Left lung (tissue), 10 donors: ENCODE data around the gene ZNF740. TPM values are rescaled to one million over a fixed set of nuclear protein-coding genes. Genes with fewer than 3 reads are reported as not detected.
A peak's percentile ranks its signal among the peaks of the same experiment; 100 is the strongest.

Experiments used
- ATAC-seq: fragments of 200-7000 bp; cut with Tn5 transposase; one replicate; pipeline ENCODE4 v1.9.1; 2020; ENCODE audit warnings: moderate library complexity
- DNase-seq, 4 donors: peaks; one replicate each; pipeline ENCODE4 v3.0.0-alpha.2; 2013 to 2020
- H3K27ac ChIP-seq, 2 donors: fragments of 200-600 bp; sonication (generic) in 1 of 2; one replicate each; pipeline versions ENCODE4 v1.5.0 to v1.8.0; 2020 to 2021
- H3K27me3 ChIP-seq, 2 donors: fragments of 200-600 bp; sonication (generic) in 1 of 2; one replicate each; pipeline versions ENCODE4 v1.5.0 to v1.8.0; 2020 to 2021
- H3K36me3 ChIP-seq, 2 donors: fragments of 200-600 bp; sonication (generic) in 1 of 2; one replicate each; pipeline versions ENCODE4 v1.5.0 to v1.8.0; 2020 to 2021
- H3K4me1 ChIP-seq, 2 donors: fragments of 200-600 bp; one replicate each; pipeline ENCODE4 v1.8.0; 2021
- H3K4me3 ChIP-seq, 2 donors: fragments of 200-600 bp; sonication (generic) in 1 of 2; one replicate each; pipeline versions ENCODE4 v1.5.0 to v1.8.0; 2020 to 2021; ENCODE audit warnings: mild to moderate bottlenecking in 1 of 2
- H3K9me3 ChIP-seq, 2 donors: fragments of 200-600 bp; sonication (generic) in 1 of 2; one replicate each; pipeline versions ENCODE4 v1.5.0 to v1.8.0; 2020 to 2021
- CTCF ChIP-seq, 2 donors: fragments of 200-600 bp; sonication (generic) in 1 of 2; IDR thresholded peaks; one replicate each; pipeline versions ENCODE4 v1.5.0 to v1.8.0; 2021; ENCODE audit warnings: antibody characterized with exemption in 2 of 2
- intact Hi-C, 2 donors: fragments of 100-400 bp; cut with DNase I; formaldehyde crosslinking; loops; one replicate each; pipeline versions ENCODE4 v1.11.2 to v1.14.2; 2022
- polyA plus RNA-seq, 6 donors: library from polyadenylated mRNA; unstranded; fragments of 120-200 nt; gene quantifications; one replicate each; pipeline ENCODE4 v1.2.1, GENCODE V29; 2013; ENCODE audit not compliant: insufficient read length in 6 of 6
- total RNA-seq, 2 donors: library from RNA; stranded (reverse); fragmentation: NEBNext Ultra II Directional; extraction: Animal tissue kit (Norgen Biotek cat#: 25700); gene quantifications; one replicate each; pipeline ENCODE4 v1.2.1, GENCODE V29; 2021
- donor health status: DM: no; HTN: yes; CAD: no.
- donor health status: DM: no; HTN: no; CAD: no.

ZNF740 gene
- total and polyA plus RNA-seq, 8 donors, result 34.6 to 67.4 (median 62.0) TPM

GRCh38 chr12:53219956-53220693, 39.6 kb downstream of the ZNF740 start:
- peak in 3 of 4 donors; percentile 72 to 90 (median 85) for DNase-seq
- peak; percentile 26 for ATAC-seq
- Histone ChIP-seq H3K9me3 (no peaks in the 10 kb centered on the region), H3K36me3 (no peaks in the 10 kb centered on the region), H3K27ac (peak overlapping the region; percentile 97 to 99), H3K4me3 (peak overlapping the region; percentile 62 to 71), H3K27me3 (peaks cover 0 to 15% of the 10 kb centered on the region in 2 donors), H3K4me1 (peaks cover 54 to 93% of the 10 kb centered on the region in 2 donors)
- no peak for TF ChIP-seq CTCF (IDR thresholded peaks at IDR 0.05)
- intact Hi-C loops, result no loop called here

GRCh38 chr12:53220694-53221202, 40.2 kb downstream of the ZNF740 start:
- Histone ChIP-seq H3K27ac (peak overlapping the region; percentile 97 to 99), H3K4me3 (peak overlapping the region; percentile 62 to 71), H3K9me3 (no peaks in the 10 kb centered on the region), H3K4me1 (peaks cover 56 to 93% of the 10 kb centered on the region in 2 donors), H3K36me3 (no peaks in the 10 kb centered on the region), H3K27me3 (peaks cover 0 to 15% of the 10 kb centered on the region in 2 donors)
- intact Hi-C loops, result no loop called here
- ATAC-seq (peak; percentile 81), DNase-seq (peak; percentile 92 to 99 (median 96))
- no peak for TF ChIP-seq CTCF (IDR thresholded peaks at IDR 0.05)

GRCh38 chr12:53221203-53222080, 40.9 kb downstream of the ZNF740 start:
- H3K27ac ChIP-seq, result peak overlapping the region; percentile 97 to 99
- H3K9me3 ChIP-seq, result no peaks in the 10 kb centered on the region
- DNase-seq (peak; percentile 75 to 95 (median 88)), ATAC-seq (peak; percentile 57)
- intact Hi-C loops, result no loop called here
- peak overlapping the region; percentile 62 to 71 for H3K4me3 ChIP-seq
- no peak for TF ChIP-seq CTCF (IDR thresholded peaks at IDR 0.05)
- peaks cover 56 to 87% of the 10 kb centered on the region in 2 donors for H3K4me1 ChIP-seq
- H3K36me3 ChIP-seq, result no peaks in the 10 kb centered on the region
- H3K27me3 ChIP-seq, result peaks cover 0 to 15% of the 10 kb centered on the region in 2 donors

- Histone ChIP-seq H3K27ac (peak overlapping the region; percentile 97 to 99), H3K4me1 (peaks cover 50 to 79% of the 10 kb centered on the region in 2 donors), H3K27me3 (peaks cover 0 to 15% of the 10 kb centered on the region in 2 donors), H3K4me3 (peak overlapping the region; percentile 62 to 71), H3K9me3 (no peaks in the 10 kb centered on the region), H3K36me3 (no peaks in the 10 kb centered on the region)
- DNase-seq (no peak), ATAC-seq (no peak)
- no peak for TF ChIP-seq CTCF (IDR thresholded peaks at IDR 0.05)
- intact Hi-C loops, result no loop called here
Measured at GRCh38 chr12:53222170-53222721, 41.7 kb downstream of the ZNF740 start.
